RPMI8226 (cell line): ENCODE data around the gene STKLD1.

Source experiments
- DNase-seq: peaks from one replicate; pipeline ENCODE4 v3.0.0-alpha.2; 2015

The STKLD1 gene

GRCh38 chr9:133366435-133366834 is 9.7 kb upstream of the STKLD1 start:
- DNase-seq: no peak

- no peak for DNase-seq
These were observed 8.9 kb upstream of the STKLD1 start for GRCh38 chr9:133367221-133367620.

- DNase-seq: no peak
These were observed 8.4 kb upstream of the STKLD1 start for GRCh38 chr9:133367778-133368177.

GRCh38 chr9:133368249-133368881 is 7.8 kb upstream of the STKLD1 start:
- DNase-seq: no peak

GRCh38 chr9:133369422-133369821 is 6.7 kb upstream of the STKLD1 start:
- no peak for DNase-seq

- no peak for DNase-seq
These were observed 6.2 kb upstream of the STKLD1 start for GRCh38 chr9:133369933-133370332.

- no peak for DNase-seq
These were observed 5.5 kb upstream of the STKLD1 start for GRCh38 chr9:133370685-133371084.

- no peak for DNase-seq
These were observed 4.9 kb upstream of the STKLD1 start for GRCh38 chr9:133371261-133371711.

GRCh38 chr9:133372144-133372543 is 4.0 kb upstream of the STKLD1 start:
- no peak for DNase-seq

GRCh38 chr9:133374612-133375115 is 1.5 kb upstream of the STKLD1 start:
- DNase-seq: peak; percentile 3

GRCh38 chr9:133375116-133375723 is 946 bp upstream of the STKLD1 start:
- DNase-seq: peak; percentile 43

- DNase-seq: peak; percentile 3
These were observed 1.1 kb downstream of the STKLD1 start for GRCh38 chr9:133377280-133377679.

- peak; percentile 8 for DNase-seq
These were observed 1.6 kb downstream of the STKLD1 start for GRCh38 chr9:133377721-133378216.

- peak; percentile 47 for DNase-seq
These were observed 2.3 kb downstream of the STKLD1 start for GRCh38 chr9:133378408-133378962.

GRCh38 chr9:133379153-133380086 is 3.3 kb downstream of the STKLD1 start:
- peak; percentile 2 for DNase-seq

GRCh38 chr9:133380734-133381133 is 4.6 kb downstream of the STKLD1 start:
- DNase-seq: peak; percentile 3

GRCh38 chr9:133382507-133383141 is 6.5 kb downstream of the STKLD1 start:
- DNase-seq: no peak

- DNase-seq: no peak
These were observed 7.3 kb downstream of the STKLD1 start for GRCh38 chr9:133383438-133383837.

- DNase-seq: no peak
These were observed 8.7 kb downstream of the STKLD1 start for GRCh38 chr9:133384736-133385321.

GRCh38 chr9:133385452-133385851 is 9.3 kb downstream of the STKLD1 start:
- DNase-seq: no peak

GRCh38 chr9:133386338-133386737 is 10.2 kb downstream of the STKLD1 start:
- DNase-seq: no peak

GRCh38 chr9:133387680-133388079 is 11.5 kb downstream of the STKLD1 start:
- DNase-seq: peak; percentile 1
